K562 treated with DMSO at 1 percent for 24 hours (cell line): ENCODE data around the gene TYMP. TPM values are rescaled to one million over a fixed set of nuclear protein-coding genes. Genes with fewer than 3 reads are reported as not detected.

Experiments used
- total RNA-seq: library from RNA; unstranded; fragments of 300-600 nt; gene quantifications from 2 replicates; pipeline ENCODE4 v1.2.3, GENCODE V29; 2022; ENCODE audit warnings: low read depth; ENCODE audit not compliant: insufficient read depth

Gene TYMP, protein sequence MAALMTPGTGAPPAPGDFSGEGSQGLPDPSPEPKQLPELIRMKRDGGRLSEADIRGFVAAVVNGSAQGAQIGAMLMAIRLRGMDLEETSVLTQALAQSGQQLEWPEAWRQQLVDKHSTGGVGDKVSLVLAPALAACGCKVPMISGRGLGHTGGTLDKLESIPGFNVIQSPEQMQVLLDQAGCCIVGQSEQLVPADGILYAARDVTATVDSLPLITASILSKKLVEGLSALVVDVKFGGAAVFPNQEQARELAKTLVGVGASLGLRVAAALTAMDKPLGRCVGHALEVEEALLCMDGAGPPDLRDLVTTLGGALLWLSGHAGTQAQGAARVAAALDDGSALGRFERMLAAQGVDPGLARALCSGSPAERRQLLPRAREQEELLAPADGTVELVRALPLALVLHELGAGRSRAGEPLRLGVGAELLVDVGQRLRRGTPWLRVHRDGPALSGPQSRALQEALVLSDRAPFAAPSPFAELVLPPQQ
- total RNA-seq: 2.3 and 3.7 TPM in 2 replicates

DNA sequence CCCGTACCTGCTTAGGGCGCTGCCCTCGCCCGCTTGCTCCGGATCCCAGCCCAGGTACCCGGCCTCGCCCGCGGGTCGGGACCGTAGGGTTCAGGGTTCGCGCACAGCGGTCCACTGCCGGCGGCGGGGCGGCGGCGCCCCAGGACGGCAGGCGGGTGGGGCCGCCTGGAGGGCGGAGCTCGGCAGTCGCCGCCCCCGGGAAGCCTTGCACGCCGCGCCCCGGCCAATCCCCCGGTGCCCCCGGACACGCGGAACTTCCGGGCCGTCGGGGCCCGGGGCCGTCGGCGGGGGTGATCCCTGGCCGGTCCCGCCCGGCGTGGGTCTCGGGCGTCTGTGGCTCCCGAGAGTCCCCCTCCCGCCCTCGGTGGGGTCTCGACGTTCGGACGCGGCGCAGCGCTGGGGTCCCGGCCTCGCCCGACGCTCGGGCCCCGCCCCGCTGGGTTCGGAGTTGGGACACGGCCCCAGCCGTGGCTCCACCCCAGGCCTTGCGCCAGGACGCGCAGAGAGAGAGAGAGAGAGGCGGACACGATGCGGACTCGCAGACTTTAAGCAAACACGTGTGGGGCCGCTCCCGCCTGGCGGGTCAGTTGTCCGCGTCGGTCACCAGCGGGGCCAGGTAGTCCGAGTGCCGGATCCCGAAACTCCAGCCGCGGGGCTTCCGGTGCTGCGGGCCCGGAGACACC is at the start of gene TYMP:
Gene TYMP (minus strand): TSS at position 116 of the 683 bp plus-strand sequence. CDS start 303 bp downstream, outside the sequence.

DNA sequence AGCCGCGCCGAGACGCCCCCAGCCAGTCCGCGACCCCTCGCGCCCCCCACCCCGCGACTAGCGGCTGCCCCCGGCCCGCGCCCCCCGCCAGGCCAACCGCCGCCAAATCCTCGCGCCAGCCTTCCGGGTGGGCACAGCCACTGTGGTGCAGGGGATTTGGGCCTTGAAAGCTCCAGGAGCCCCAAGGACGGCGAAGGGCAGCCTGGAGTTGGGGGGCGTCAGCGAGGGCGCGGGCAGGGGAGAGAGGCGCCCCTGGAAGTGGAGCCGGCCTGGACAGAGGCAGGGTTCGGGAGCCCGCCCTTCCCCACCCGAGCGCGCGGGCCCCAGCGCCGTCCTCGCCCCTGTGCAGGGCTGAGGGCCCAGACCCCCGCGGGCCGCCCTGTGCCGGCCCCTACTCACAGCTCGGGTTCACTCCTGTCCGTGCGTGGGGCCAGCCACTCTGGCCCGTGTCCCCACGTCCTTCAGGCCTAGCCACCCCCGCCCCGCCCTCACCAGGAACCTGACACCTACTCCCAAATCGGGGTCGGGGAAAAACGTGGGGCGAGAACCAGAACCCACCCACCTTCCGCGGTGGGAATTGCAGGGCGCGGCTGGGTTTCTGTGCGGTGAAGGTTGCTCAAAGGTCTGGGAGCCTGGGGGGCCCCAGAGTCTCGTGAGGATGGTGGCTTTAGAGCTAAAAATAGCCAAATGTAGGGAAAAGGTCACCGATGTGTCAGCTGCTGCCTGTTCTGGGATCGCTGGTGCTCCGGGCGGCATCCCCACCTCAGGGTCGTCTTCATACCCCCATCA is 48.4 kb upstream of the TYMP start, which contains the start of gene CPT1B:
Gene CPT1B (minus strand): TSS at position 441 of the 789 bp plus-strand sequence. CDS start 512 bp downstream, outside the sequence.

DNA sequence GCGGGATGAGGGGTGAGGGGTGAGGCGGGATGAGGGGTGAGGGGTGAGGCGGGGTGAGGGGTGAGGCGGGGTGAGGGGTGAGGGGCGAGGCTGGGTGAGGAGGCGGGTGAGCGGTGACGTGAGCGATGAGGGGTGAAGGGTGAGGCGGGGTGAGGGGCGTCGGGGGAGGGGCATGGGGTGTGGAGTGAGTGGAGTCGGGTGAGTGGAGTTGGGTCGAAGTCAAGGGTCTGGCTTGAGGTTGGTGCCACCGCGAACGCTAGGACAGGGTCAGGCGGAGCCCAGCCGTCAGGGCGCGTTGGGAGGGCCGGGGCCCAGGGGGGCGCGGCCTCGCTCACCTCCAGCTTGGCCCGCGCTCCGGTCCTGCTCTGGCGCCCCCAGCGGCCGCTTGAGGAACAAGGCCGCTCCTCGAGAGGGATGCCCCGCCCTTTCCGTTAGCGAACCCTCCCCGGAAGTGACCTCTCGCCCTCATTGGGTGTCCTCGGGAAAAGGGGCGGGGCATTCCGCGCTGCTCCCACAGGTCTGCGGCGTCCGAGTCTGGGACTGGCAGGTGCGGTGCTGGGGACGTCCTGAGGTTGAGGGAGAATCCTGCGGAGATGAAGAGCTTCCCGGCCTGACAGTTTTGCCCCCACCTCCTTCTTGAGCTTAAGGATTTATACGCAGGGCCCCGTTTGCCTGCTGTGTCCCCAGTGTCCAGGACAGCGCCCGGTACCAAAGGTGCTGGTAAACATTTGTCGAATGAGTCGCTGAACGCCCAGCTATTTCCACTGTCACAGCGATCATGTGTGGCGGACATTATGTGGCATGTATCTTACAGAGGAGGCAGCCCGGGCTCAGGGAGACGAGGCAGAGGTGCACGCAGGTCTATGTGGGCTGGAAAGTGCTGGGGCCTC is 33.0 kb upstream of the TYMP start, which contains the start of gene SYCE3:
Gene SYCE3 (minus strand): TSS at position 397 of the 890 bp plus-strand sequence. CDS start 6,514 bp downstream, outside the sequence.

DNA sequence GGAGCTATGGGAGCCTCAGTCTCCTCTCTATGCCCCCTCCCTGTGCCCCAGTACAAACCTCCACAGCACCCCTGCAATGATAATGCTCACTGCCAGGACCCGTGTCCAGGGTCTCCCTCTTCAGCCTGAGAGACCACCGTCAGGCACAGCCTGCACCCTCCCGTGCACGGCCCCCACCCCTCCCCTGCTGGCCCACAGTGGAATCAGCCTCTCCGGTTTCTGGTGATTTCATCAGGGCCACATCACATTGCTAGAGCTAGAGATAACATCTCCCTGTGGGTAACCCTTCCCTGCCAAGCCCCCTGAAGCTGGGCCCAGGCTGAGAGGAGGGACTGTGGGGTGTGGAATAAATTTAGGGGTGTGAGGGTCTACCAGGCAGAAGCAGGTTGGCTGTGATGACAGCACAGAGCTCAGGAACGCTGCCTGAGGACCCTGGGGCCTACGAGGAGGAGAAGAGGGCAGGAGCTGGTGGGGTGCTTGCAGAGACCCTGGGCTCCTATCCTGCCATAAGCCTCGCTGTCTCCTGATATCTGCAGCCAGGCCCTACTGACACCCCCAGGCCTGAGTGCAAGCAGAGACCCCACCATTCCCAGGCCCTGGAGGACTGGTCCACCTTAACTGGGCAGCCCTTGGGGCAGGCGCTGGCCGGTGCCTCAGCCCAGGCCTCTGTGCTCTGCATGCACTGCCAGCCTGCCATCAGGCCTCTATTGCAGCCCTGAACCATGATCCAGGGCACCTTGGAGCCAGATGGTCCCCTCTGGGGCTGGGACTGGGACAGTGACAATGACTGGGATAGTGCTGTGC is 15.9 kb upstream of the TYMP start, which contains the start of gene KLHDC7B:
Gene KLHDC7B (plus strand): TSS at position 378 of the 804 bp plus-strand sequence. CDS start 345 bp downstream, at position 723.

DNA sequence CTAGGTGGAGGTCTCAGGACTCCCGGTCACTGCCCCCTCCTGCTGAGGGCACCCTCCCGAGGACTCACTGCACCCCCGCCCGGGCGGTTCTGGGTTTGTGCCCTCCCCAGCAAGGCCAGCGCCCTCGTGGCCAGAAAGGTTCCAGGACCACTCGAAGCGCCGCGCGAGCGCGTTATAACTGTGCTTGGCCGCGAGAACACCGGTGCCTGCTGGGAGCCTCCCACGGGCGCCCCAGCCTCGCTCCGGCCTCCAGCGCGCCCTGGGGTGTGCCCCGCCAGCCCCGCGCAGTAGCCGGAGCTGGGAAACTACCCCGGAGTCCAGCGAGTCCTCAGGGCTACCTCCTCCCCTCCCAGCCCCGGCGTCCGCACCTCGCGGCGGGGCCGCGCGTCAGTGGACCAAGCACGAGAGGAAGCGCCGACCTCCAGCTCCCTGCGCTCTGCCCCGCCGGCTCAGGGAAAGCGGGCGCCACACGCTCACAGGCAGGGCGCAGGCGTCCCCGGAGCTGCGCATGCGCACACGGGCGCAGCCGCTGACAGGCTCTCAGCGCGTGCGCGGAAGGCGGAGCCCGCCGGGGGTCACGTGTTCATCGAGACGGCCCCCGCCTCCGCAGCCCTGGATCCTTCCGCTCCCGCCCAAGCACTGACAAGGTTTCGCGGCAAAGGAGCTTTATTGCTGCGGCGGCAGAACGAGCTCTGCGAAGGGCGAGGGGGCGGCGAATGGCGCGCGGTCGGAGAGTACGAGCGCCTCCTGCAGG is 4.5 kb downstream of the TYMP start, which contains the start of gene SCO2:
Gene SCO2 (minus strand): TSS at position 495 of the 754 bp plus-strand sequence. CDS start 1,187 bp downstream, outside the sequence.

DNA sequence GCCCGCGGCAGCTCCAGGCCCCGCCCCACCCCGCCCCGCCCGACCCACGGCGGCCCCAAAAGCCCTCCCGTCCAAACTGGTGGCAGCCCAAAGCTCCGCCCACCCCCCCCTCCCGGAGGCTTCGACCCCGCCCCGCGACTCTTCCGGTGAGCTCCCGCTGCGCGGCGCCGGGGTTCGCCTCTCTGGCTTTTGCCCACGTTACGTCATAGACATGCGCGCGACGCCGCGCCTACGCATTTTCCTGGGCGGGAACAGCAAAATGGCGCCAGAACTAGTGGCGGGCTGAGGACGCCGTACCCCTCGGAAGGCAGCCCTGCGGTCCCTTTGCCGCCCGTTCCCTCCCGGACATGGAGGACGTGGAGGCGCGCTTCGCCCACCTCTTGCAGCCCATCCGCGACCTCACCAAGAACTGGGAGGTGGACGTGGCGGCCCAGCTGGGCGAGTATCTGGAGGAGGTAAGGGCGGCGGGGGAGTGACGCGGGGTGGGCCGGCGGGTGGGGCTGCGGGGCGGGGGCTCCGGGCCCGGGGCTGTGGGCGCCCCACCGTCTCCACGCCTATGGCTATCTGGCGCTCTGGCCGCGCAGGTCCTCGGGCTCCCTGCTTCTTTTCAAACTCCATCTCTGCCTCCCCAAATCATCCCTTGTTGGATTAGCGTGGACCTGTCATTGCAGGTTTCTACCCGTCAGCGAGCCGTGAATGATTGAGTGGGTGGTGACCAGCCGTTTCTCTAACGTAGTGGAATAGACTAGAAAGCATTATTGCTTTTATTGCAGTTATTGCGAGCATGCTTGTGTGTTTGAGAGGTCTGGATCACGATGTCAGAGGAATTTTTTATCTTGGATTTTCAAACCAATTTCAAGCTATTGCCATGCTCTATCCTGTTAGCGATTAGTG is 21.6 kb downstream of the TYMP start, which contains the start of gene NCAPH2:
Gene NCAPH2 (plus strand): TSS at position 234 of the 894 bp plus-strand sequence. CDS start 114 bp downstream, at position 348.

DNA sequence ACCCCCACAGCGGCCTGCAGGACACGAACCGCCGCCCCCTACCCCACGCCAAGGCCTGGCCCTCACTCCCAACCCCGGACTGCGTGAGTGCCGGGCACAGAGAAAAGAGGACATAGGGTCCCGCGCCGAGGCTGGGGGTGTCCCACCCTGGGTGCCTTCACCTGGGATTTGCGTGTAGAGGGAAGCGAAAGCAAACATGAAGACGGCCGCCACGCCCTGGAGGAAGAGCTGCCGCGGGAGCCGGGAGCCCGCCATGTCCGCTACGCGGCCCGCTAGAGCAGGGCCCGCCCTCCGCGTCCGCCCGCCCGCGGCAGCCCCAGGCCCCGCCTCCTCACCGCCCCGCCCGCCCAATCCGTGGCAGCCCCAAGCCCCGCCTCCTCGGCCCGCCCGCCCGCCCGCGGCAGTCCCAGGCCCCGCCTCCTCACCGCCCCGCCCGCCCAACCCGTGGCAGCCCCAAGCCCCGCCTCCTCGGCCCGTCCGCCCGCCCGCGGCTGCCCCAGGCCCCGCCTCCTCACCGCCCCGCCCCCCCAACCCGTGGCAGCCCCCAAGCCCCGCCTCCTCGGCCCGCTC is 22.3 kb downstream of the TYMP start, which contains the start of gene LMF2:
Gene LMF2 (minus strand): TSS at position 282 of the 570 bp plus-strand sequence. CDS start 27 bp downstream, at position 255.

DNA sequence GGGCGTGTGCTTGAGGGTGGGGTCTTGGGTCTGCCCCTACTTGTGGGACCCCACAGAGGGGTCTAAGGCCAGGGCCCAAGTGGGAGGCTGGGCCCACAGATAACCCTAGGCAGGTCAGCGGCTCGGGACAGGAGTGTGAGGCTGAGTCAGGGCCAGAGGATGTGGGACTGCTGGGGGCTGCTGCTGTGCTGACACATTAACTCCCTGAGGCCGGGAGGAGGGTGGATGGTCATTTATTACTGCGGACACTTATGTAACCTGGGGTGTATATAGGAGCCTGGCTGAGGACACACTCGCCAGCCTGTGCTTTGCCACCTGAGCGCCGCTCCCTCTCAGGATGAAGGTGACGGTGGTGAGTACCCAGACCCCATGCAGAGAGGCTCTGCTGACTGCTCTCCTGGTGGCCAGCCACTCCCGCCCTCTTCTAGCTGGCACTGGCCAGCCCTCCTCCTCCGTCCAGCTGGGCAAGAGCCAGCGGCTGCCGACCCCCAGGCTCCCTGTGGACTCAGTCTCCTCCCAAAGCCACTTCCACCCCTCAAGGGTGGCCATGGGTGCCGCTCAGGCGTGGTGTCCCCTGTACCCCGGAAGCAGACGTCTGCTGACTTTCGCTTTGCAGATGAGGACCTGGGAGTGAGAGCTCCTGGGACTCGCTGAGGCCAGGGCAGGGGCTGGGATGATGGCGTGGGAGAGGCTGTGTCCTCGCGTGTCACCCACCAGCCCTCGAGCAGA is 43.1 kb downstream of the TYMP start, which contains the start of gene MIOX:
Gene MIOX (plus strand): TSS at position 299 of the 729 bp plus-strand sequence. CDS start 39 bp downstream, at position 338.

DNA sequence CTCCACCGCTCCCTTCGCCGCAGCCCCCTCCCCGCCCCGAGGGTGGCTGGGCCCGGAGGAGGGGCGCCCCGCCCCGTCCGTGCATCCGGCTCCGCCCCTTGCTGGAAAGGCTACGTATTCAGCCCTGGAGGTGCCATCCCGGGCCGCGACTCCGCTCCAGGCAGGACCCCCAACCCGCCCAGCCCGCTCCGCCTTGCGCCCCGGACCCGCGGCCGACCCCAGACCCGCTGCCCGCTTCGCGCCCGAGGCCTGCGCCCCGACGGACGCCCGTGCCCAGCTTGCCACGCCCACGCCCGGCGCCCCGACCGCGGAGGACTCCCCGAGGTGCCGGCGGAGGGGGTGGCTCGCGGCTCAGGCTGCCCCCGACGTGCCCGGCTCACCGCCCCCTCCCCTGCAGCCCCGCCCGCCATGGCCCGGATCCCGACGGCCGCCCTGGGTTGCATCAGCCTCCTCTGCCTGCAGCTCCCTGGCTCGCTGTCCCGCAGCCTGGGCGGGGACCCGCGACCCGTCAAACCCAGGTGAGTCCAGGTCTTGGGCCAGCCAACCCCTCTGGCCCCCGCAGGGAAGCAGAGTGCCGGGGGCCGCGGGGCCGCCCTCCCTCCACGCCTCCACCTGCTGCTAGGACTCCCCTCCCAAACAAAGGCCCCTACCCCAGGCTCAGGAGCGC is 48.2 kb downstream of the TYMP start, which contains the start of gene ADM2:
Gene ADM2 (plus strand): TSS at position 104 of the 667 bp plus-strand sequence. CDS start 305 bp downstream, at position 409.

Other genes with a start within 250 kb of the TYMP start
- gene PLXNB2, start 222.4 kb downstream of the TYMP start, total RNA-seq: 34.9 and 38.8 TPM in 2 replicates
- 2.9 and 3.5 TPM in 2 replicates for gene DENND6B, start 203.0 kb downstream of the TYMP start, total RNA-seq
- 61.9 and 66.5 TPM in 2 replicates for gene PPP6R2, start 186.7 kb downstream of the TYMP start, total RNA-seq
- 69.1 and 76.1 TPM in 2 replicates for gene SBF1, start 55.0 kb downstream of the TYMP start, total RNA-seq
- gene ADM2, start 48.5 kb downstream of the TYMP start, total RNA-seq: 12.9 and 14.0 TPM in 2 replicates
- gene MIOX, start 43.2 kb downstream of the TYMP start, total RNA-seq: not detected in 2 replicates
- gene LMF2, start 22.3 kb downstream of the TYMP start, total RNA-seq: 72.9 and 74.8 TPM in 2 replicates
- gene NCAPH2, start 21.8 kb downstream of the TYMP start, total RNA-seq: 67.3 and 87.7 TPM in 2 replicates
- 3.4 and 6.5 TPM in 2 replicates for gene SCO2, start 4.4 kb downstream of the TYMP start, total RNA-seq
- gene KLHDC7B, start 15.9 kb upstream of the TYMP start, total RNA-seq: 5.1 and 7.9 TPM in 2 replicates
- gene SYCE3, start 32.9 kb upstream of the TYMP start, total RNA-seq: not detected in 2 replicates
- 6.1 and 6.2 TPM in 2 replicates for gene CPT1B, start 48.4 kb upstream of the TYMP start, total RNA-seq
- gene CHKB, start 52.8 kb upstream of the TYMP start, total RNA-seq: 10.0 and 15.3 TPM in 2 replicates
- 1.1 and 1.8 TPM in 2 replicates for gene MAPK8IP2, start 70.8 kb upstream of the TYMP start, total RNA-seq
- 23.1 and 29.4 TPM in 2 replicates for gene ARSA, start 98.1 kb upstream of the TYMP start, total RNA-seq
- gene SHANK3, start 142.8 kb upstream of the TYMP start, total RNA-seq: 0.13 TPM in 2 replicates
- gene ACR, start 208.2 kb upstream of the TYMP start, total RNA-seq: not detected in 2 replicates